Measurements from ENCODE around the gene TRAPPC13.

- TF ChIP-seq CTCF (IDR thresholded peaks at IDR 0.05; ENCODE audit: insufficient read depth, low read length) (no peak), REST (IDR thresholded peaks at IDR 0.05; ENCODE audit: insufficient replicate concordance, low read depth) (no peak), POLR2AphosphoS5 (IDR thresholded peaks at IDR 0.05; ENCODE audit: low read depth) (no peak)
Observed at GRCh38 chr5:65699338-65699737, 74.5 kb downstream of the TRAPPC13 start.
